GM20000 (cell line): Measurements from ENCODE around the gene BABAM1.
"Not testable (repeated sequence)": the region's sequence is repeated elsewhere in the genome, so short reads cannot be mapped to it uniquely, and the experiment has no call there.

Source experiments
- DNase-seq: peaks from one replicate; pipeline ENCODE4 v3.0.0; 2012; ENCODE audit warnings: low spot score
- CTCF ChIP-seq: IDR thresholded peaks from 2 replicates; pipeline ENCODE4 v1.5.1; 2012; ENCODE audit warnings: mild to moderate bottlenecking, control low read depth; ENCODE audit errors: extremely low read depth, missing control alignments

Gene BABAM1

GRCh38 chr19:17289489-17289888 is 22.2 kb downstream of the BABAM1 start:
- no peak for TF ChIP-seq CTCF
- DNase-seq, result peak; percentile 88

- TF ChIP-seq CTCF, result peak; percentile 80
Measured at GRCh38 chr19:17292301-17293074, 25.2 kb downstream of the BABAM1 start.

GRCh38 chr19:17293605-17294004 is 26.4 kb downstream of the BABAM1 start:
- no peak for DNase-seq
- TF ChIP-seq CTCF, result no peak

More at GRCh38 chr19:17292301-17293074, 25.2 kb downstream of the BABAM1 start:
- peak; percentile 97 for DNase-seq

- no peak for TF ChIP-seq CTCF
- peak; percentile 78 for DNase-seq
Measured at GRCh38 chr19:17294051-17294891, 27.0 kb downstream of the BABAM1 start.

- DNase-seq, result not testable (repeated sequence)
Measured at GRCh38 chr19:17295551-17295950, 28.3 kb downstream of the BABAM1 start.

- TF ChIP-seq CTCF, result no peak
- no peak for DNase-seq
Measured at GRCh38 chr19:17296273-17296672, 29.0 kb downstream of the BABAM1 start.

GRCh38 chr19:17296976-17297375 is 29.7 kb downstream of the BABAM1 start:
- no peak for TF ChIP-seq CTCF
- DNase-seq, result no peak
